Heart left ventricle (tissue), 16 donors: ENCODE measurements around the gene OR9G1. TPM values are rescaled to one million over a fixed set of nuclear protein-coding genes. Genes with fewer than 3 reads are reported as not detected.

ENCODE experiments used
- ATAC-seq, 4 donors: fragments of 200-7000 bp; cut with Tn5 transposase; one replicate each; pipeline ENCODE4 v1.9.1; 2020 to 2022; ENCODE audit warnings: moderate library complexity in 4 of 4, mild to moderate bottlenecking in 3 of 4, moderate number of reproducible peaks in 1 of 4
- DNase-seq, 5 donors: peaks; one replicate each; pipeline ENCODE4 v3.0.0-alpha.2; 2020
- H3K27ac ChIP-seq, 12 donors: fragments of 200-600 bp; sonication (generic) in 4 of 12; one replicate each; pipeline versions ENCODE4 v1.5.0 to v1.8.0; 2016 to 2022; ENCODE audit warnings: mild to moderate bottlenecking in 2 of 12
- H3K27me3 ChIP-seq, 9 donors: fragments of 200-600 bp; sonication (generic) in 2 of 9; one replicate each; pipeline versions ENCODE4 v1.5.1 to v1.8.0; 2016 to 2022; ENCODE audit warnings: mild to moderate bottlenecking in 3 of 9
- H3K36me3 ChIP-seq, 9 donors: fragments of 200-600 bp; sonication (generic) in 2 of 9; one replicate each; pipeline versions ENCODE4 v1.5.0 to v1.8.0; 2018 to 2022; ENCODE audit warnings: mild to moderate bottlenecking in 2 of 9
- H3K4me1 ChIP-seq, 12 donors: fragments of 200-600 bp; sonication (generic) in 4 of 12; one replicate each; pipeline versions ENCODE4 v1.5.0 to v1.8.0; 2016 to 2022; ENCODE audit warnings: mild to moderate bottlenecking in 3 of 12
- H3K4me3 ChIP-seq, 12 donors: fragments of 200-600 bp; sonication (generic) in 4 of 12; one replicate each; pipeline versions ENCODE4 v1.5.0 to v1.8.0; 2017 to 2022; ENCODE audit warnings: mild to moderate bottlenecking in 9 of 12, moderate library complexity in 4 of 12
- H3K9me3 ChIP-seq, 12 donors: fragments of 200-600 bp; sonication (generic) in 4 of 12; one replicate each; pipeline versions ENCODE4 v1.5.0 to v1.8.0; 2016 to 2022; ENCODE audit warnings: mild to moderate bottlenecking in 1 of 12
- CTCF ChIP-seq, 12 donors: fragments of 200-600 bp; sonication (generic) in 4 of 12; IDR thresholded peaks; one replicate each; pipeline versions ENCODE4 v1.5.0 to v1.8.0; 2018 to 2022; ENCODE audit warnings: antibody characterized with exemption in 12 of 12, mild to moderate bottlenecking in 5 of 12
- POLR2A ChIP-seq, 2 donors: fragments of 450-650 bp; IDR thresholded peaks; one replicate each; pipeline ENCODE4 v1.6.1; 2017; ENCODE audit warnings: antibody characterized with exemption in 2 of 2, mild to moderate bottlenecking in 2 of 2, moderate library complexity in 2 of 2
- WGBS, 4 donors: extraction: QIAGEN DNeasy Blood & Tissue Kit in 2 of 4; methylation state at CpG; one replicate each; pipeline versions ENCODE4 v1.1.5 to v1.1.7; 2013 to 2018; 5-methylcytosine and 5-hydroxymethylcytosine counted together
- intact Hi-C, 10 donors: fragments of 100-400 bp; cut with DNase I; formaldehyde crosslinking; loops; one replicate each; pipeline versions ENCODE4 v1.11.1 to v1.14.2; 2022
- polyA plus RNA-seq, 2 donors: library from polyadenylated mRNA; stranded (reverse); fragments of 200-250 nt; gene quantifications; one replicate each; pipeline ENCODE4 v1.2.3, GENCODE V29; 2013
- total RNA-seq, 9 donors: library from RNA; depleted of rRNA in 2 of 9; stranded (reverse); fragments of >200 nt in 2 of 9; fragmentation: NEBNext Ultra II Directional in 3 of 9; extraction: Animal tissue kit (Norgen Biotek cat#: 25700) in 3 of 9; gene quantifications; one replicate each; pipeline versions ENCODE4 v1.1.0 to v1.2.4, GENCODE V29; 2016 to 2023
- donor health status: ischemic (EF 13 %, LVEDD 7.1; RV severe dilation, severe dysfunction).
- donor health status: healthy with polysubstance abuse.
- donor health status: DM: no; HTN: yes; CAD: no.
- donor health status: DM: no; HTN: no; CAD: no.
- donor health status: ischemic (EF 25% LVEDD 6.9; RV normal size, moderate dysfunction).
- donor health status: ischemic (EF 25% LVEDD 5.7; RV mildly dilated, moderate dysfunction).
- donor health status: healthy.
- donor health status: DM: yes; HTN: yes; CAD: no.
- donor health status: ischemic (EF 35%, LVEDD 5.7; RV mildly dilated, moderate dysfunction).
- donor health status: nonischemic (EF 11% LVEDD 7.7; RV severe dilation, severe dysfunction).
- donor health status: DM: yes; HTN: yes; CAD: no.
- donor health status: PGD.
- donor health status: ischemic (EF 29% LVEDD 5.4; RV normal size, mild dysfunction).
- donor health status: nonischemic (EF 23%, LVEDD 6.1; RV moderate dilation, normal function).

OR9G1 gene
- total and polyA plus RNA-seq, 11 donors = not detected

GRCh38 chr11:56700914-56701485, 2.1 kb downstream of the OR9G1 start:
- H3K9me3 ChIP-seq = no peaks in the 10 kb centered on the region
- no peak overlapping the region for H3K4me3 ChIP-seq
- WGBS, 4 donors = 55 to 64% (median 61%) methylated on average over 8 of the region's 8 CpGs
- H3K4me1 ChIP-seq = no peaks in the 10 kb centered on the region
- no peak overlapping the region for H3K27ac ChIP-seq
- H3K27me3 ChIP-seq = no peaks in the 10 kb centered on the region
- ATAC-seq (peak in 1 of 4 donors; percentile 34), DNase-seq (no peak)
- intact Hi-C loops = no loop called here
- no peaks in the 10 kb centered on the region for H3K36me3 ChIP-seq
- TF ChIP-seq CTCF (IDR thresholded peaks at IDR 0.05) (no peak), POLR2A (IDR thresholded peaks at IDR 0.05) (no peak)

- intact Hi-C loops = no loop called here
- no peak for ATAC-seq
- H3K4me3 ChIP-seq = no peak overlapping the region
Observed at GRCh38 chr11:56705784-56706396, 7.0 kb downstream of the OR9G1 start.

GRCh38 chr11:56706486-56706885, 7.6 kb downstream of the OR9G1 start:
- Histone ChIP-seq H3K27ac (no peak overlapping the region), H3K36me3 (no peaks in the 10 kb centered on the region), H3K4me3 (no peak overlapping the region), H3K27me3 (no peaks in the 10 kb centered on the region), H3K9me3 (peaks cover 0 to 21% (median 3%) of the 10 kb centered on the region in 12 donors), H3K4me1 (no peaks in the 10 kb centered on the region)
- DNase-seq (no peak), ATAC-seq (no peak)
- whole genome bisulfite sequencing, 4 donors = 65 to 92% (median 79%) methylated on average over 2 of the region's 2 CpGs
- no peak for TF ChIP-seq POLR2A (IDR thresholded peaks at IDR 0.05)
- no peak for TF ChIP-seq CTCF (IDR thresholded peaks at IDR 0.05)
- intact Hi-C loops = no loop called here

More at GRCh38 chr11:56705784-56706396, 7.0 kb downstream of the OR9G1 start:
- no peaks in the 10 kb centered on the region for H3K27me3 ChIP-seq
- no peak for DNase-seq
- peaks cover 0 to 19% (median 3%) of the 10 kb centered on the region in 12 donors for H3K9me3 ChIP-seq
- no peak overlapping the region for H3K27ac ChIP-seq
- TF ChIP-seq POLR2A (IDR thresholded peaks at IDR 0.05) (no peak), CTCF (IDR thresholded peaks at IDR 0.05) (no peak)
- WGBS, 4 donors = 54 to 75% (median 62%) methylated on average over 1 of the region's 1 CpG
- no peaks in the 10 kb centered on the region for H3K36me3 ChIP-seq
- no peaks in the 10 kb centered on the region for H3K4me1 ChIP-seq

DNA sequence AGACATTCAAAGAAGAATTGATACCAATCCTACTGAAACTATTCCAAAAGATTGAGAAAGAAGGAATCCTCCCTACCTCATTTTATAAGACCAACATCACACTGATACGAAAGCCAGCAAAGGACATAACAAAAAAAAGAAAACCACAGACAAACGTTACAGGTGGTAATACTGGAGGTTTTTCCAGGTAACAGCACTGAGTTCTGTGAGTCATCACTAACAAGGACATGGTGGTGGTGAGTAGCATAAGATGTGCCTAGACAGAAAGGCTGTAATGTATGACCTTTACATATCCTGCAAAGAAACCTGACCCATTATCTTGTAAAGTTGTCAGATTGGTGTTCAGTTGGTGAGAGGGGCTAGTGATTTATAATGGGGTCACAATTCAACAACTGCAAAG, 15.3 kb downstream of the OR9G1 start:
- Histone ChIP-seq H3K36me3 (no peaks in the 10 kb centered on the region), H3K27ac (no peak overlapping the region), H3K9me3 (peaks cover 0 to 7% (median 1%) of the 10 kb centered on the region in 12 donors), H3K4me3 (no peak overlapping the region), H3K27me3 (no peaks in the 10 kb centered on the region), H3K4me1 (no peaks in the 10 kb centered on the region)
- no peak for ATAC-seq
- no peak for DNase-seq
- intact Hi-C loops = no loop called here
- TF ChIP-seq POLR2A (IDR thresholded peaks at IDR 0.05) (no peak), CTCF (IDR thresholded peaks at IDR 0.05) (no peak)
- WGBS, 4 donors = 62 to 80% (median 72%) methylated on average over 2 of the region's 2 CpGs
